Adipose tissue (tissue), 3 donors: Measurements from ENCODE around the gene UNC45A. TPM values are rescaled to one million over a fixed set of nuclear protein-coding genes. Genes with fewer than 3 reads are reported as not detected.

ENCODE experiments used
- H3K27ac ChIP-seq: one replicate; pipeline ENCODE4 v1.5.1; 2013; ENCODE audit warnings: low read depth, low read length
- WGBS, 3 donors: extraction: QIAGEN DNeasy Blood & Tissue Kit; methylation state at CpG; one replicate each; pipeline ENCODE4 v1.1.7; 2013; 5-methylcytosine and 5-hydroxymethylcytosine counted together
- polyA plus RNA-seq, 3 donors: library from polyadenylated mRNA; stranded (reverse); fragments of 200-250 nt; gene quantifications; one replicate each; pipeline ENCODE4 v1.2.3, GENCODE V29; 2013
- donor health status: healthy with polysubstance abuse.
- donor health status: Bipolar disorder and iron deficiency.
- donor health status: healthy.

Gene UNC45A
- polyA plus RNA-seq, 3 donors = 35.3 to 50.6 (median 41.7) TPM

DNA sequence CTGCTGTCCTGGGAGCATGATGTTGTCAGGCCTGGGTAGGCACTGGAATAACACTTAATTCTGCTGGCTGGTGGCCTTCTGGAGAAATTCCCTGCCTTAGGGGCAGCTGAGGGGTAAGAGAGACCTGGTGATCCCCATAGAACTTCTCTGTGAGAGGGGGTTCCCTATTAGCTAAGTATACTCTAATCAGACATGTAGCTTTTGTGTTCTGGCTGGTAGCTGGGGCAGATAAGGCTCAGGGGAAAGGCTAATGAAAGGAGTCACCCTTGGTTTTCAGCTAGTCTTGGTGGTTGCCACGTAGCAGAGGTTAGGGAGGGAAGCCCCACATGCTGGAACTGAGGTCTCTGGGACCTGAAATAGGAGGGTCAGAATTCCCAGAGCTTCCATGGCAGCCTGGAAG is 1.8 kb upstream of the UNC45A start:
- WGBS, 3 donors = 61 to 89% (median 75%) methylated on average over 1 of the region's 1 CpG
- H3K27ac ChIP-seq = no peak overlapping the region

DNA sequence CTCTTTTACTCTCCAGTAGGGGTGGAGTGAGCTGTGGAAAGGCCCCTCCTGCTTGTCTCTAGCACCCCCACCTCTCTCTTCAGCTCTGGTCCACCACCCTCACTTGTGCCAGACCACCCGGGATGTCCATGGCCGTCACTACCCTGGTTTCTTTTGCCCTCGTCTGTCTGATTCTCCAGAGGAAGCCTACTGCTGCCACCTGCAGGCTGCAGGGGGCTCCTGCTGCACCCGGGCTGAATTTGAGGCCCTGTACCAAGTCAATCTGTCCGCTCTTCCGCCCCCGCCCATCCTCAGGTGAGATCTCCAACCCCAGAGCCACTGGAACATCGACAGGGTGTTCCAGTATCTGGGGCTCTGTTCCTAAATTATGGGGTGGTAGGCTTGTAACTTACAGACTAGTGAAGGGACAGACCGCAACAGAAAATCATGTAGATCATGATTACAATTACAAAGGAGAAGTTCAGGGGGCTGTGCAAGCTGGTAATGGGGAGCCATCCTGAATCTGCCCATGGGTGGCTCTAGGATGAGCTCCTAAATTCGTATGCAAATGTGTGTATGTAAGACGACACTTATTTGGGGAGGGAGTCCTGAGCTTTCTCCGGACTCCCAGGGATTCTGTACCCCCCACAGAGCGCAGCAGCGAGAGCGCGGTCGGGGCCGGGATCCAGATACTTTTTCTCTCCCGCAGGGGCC is 683 bp upstream of the UNC45A start:
- no peak overlapping the region for H3K27ac ChIP-seq
- WGBS, 3 donors = 2% methylated on average over 19 of the region's 19 CpGs

GRCh38 chr15:90936823-90937222 is 1.7 kb downstream of the UNC45A start:
- WGBS, 3 donors = 64 to 87% (median 71%) methylated on average over 1 of the region's 1 CpG
- no peak overlapping the region for H3K27ac ChIP-seq

GRCh38 chr15:90938261-90938660 is 3.2 kb downstream of the UNC45A start:
- H3K27ac ChIP-seq = no peak overlapping the region
- WGBS, 3 donors = 88 to 93% (median 92%) methylated on average over 5 of the region's 5 CpGs

- no peak overlapping the region for H3K27ac ChIP-seq
- 84 to 94% (median 85%) methylated on average over 6 to 7 of the region's 7 CpGs for WGBS, 3 donors
Measured at GRCh38 chr15:90939756-90940155, 4.7 kb downstream of the UNC45A start.

GRCh38 chr15:90941038-90941437 is 6.0 kb downstream of the UNC45A start:
- 97 to 99% (median 99%) methylated on average over 4 of the region's 4 CpGs for WGBS, 3 donors
- H3K27ac ChIP-seq = no peak overlapping the region

DNA sequence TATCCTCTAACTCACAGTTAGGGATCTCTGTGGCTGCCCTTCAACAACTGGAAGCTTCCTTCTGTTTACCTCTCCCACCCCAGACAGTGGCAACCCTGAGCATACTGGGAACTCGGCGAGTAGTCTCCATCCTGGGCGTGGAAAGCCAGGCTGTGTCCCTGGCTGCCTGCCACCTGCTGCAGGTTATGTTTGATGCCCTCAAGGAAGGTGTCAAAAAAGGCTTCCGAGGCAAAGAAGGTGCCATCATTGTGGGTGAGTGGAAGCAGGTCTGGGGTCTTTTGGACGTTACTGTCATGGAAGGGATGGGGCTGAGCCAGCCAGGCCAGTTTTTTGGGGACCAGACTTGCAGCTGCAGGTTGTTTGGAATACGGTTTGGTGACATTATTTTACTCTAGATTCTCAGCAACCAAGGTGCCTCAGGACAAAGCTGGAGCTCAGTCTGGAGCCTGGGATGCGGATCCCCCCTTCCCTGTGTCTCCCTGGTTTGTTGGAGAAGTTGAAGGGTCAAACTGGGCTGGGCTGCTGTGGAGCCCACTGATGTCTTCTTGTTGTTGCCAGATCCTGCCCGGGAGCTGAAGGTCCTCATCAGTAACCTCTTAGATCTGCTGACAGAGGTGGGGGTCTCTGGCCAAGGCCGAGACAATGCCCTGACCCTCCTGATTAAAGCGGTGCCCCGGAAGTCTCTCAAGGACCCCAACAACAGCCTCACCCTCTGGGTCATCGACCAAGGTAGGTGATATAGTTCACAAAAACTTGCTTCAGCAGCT is 7.5 kb downstream of the UNC45A start:
- WGBS, 3 donors = 86 to 91% (median 89%) methylated on average over 12 of the region's 12 CpGs
- H3K27ac ChIP-seq = no peak overlapping the region

DNA sequence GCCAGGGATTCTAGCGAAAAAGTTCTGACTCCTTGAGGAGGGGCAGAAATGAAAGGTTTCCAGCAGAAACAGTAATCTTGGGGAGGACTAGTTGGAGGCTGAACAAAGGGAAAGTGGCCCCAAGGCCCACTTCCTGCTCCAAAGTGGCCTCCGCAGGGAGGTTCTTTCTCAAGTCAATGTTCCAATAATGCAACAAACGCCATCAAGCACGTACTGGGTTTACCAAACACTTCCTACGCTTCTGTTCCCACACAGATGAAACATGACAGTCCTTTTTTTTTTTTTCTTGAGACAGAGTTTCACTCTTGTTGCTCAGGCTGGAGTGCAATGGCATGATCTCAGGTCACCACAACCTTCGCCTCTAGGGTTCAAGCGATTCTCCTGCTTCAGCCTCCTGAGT is 10.0 kb downstream of the UNC45A start:
- no peak overlapping the region for H3K27ac ChIP-seq
- WGBS, 3 donors = 70 to 89% (median 73%) methylated on average over 7 of the region's 7 CpGs

DNA sequence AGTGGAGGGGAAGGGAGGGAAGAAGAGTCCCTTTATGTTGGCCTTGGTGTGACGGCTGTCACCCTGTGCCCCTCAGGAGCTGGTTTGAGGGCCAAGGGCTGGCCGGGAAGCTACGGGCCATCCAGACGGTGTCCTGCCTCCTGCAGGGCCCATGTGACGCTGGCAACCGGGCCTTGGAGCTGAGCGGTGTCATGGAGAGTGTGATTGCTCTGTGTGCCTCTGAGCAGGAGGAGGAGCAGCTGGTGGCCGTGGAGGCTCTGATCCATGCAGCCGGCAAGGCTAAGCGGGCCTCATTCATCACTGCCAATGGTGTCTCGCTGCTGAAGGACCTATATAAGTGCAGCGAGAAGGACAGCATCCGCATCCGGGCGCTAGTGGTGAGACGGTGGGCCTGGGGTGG is 11.5 kb downstream of the UNC45A start:
- 92 to 93% (median 93%) methylated on average over 16 of the region's 16 CpGs for WGBS, 3 donors
- H3K27ac ChIP-seq = no peak overlapping the region

- no peak overlapping the region for H3K27ac ChIP-seq
- 78 to 89% (median 84%) methylated on average over 8 of the region's 8 CpGs for WGBS, 3 donors
Measured at GRCh38 chr15:90946941-90947576, 12.0 kb downstream of the UNC45A start.

- H3K27ac ChIP-seq = no peak overlapping the region
- 88 to 93% (median 89%) methylated on average over 18 of the region's 18 CpGs for WGBS, 3 donors
Measured at GRCh38 chr15:90947577-90948357, 12.7 kb downstream of the UNC45A start.

- WGBS, 3 donors = 90 to 98% (median 98%) methylated on average over 8 of the region's 8 CpGs
- H3K27ac ChIP-seq = no peak overlapping the region
Measured at GRCh38 chr15:90948506-90948905, 13.4 kb downstream of the UNC45A start.

GRCh38 chr15:90949979-90950675 is 15.0 kb downstream of the UNC45A start:
- no peak overlapping the region for H3K27ac ChIP-seq
- WGBS, 3 donors = 92 to 97% (median 94%) methylated on average over 23 of the region's 23 CpGs

- no peak overlapping the region for H3K27ac ChIP-seq
- 93 to 98% (median 97%) methylated on average over 6 of the region's 6 CpGs for WGBS, 3 donors
Measured at GRCh38 chr15:90950676-90951075, 15.6 kb downstream of the UNC45A start.

DNA sequence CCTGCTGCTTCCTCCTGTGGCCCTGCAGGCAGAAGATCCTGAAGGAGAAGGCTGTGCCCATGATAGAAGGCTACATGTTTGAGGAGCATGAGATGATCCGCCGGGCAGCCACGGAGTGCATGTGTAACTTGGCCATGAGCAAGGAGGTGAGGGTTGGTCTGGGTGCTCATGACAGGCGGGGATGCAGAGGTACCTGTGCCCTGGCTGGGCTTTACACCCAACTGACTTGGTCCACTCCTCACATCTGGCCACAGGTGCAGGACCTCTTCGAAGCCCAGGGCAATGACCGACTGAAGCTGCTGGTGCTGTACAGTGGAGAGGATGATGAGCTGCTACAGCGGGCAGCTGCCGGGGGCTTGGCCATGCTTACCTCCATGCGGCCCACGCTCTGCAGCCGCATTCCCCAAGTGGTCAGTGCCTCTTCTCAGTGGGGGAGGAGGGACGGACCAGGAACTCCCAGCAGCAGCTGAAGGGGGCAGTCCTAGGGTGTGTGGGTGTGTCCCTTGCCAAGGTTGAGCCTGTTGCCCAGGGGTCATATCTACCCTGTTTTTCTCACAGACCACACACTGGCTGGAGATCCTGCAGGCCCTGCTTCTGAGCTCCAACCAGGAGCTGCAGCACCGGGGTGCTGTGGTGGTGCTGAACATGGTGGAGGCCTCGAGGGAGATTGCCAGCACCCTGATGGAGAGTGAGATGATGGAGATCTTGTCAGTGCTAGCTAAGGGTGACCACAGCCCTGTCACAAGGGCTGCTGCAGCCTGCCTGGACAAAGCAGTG is 18.0 kb downstream of the UNC45A start:
- WGBS, 3 donors = 88 to 94% (median 92%) methylated on average over 14 of the region's 14 CpGs
- H3K27ac ChIP-seq = no peak overlapping the region

DNA sequence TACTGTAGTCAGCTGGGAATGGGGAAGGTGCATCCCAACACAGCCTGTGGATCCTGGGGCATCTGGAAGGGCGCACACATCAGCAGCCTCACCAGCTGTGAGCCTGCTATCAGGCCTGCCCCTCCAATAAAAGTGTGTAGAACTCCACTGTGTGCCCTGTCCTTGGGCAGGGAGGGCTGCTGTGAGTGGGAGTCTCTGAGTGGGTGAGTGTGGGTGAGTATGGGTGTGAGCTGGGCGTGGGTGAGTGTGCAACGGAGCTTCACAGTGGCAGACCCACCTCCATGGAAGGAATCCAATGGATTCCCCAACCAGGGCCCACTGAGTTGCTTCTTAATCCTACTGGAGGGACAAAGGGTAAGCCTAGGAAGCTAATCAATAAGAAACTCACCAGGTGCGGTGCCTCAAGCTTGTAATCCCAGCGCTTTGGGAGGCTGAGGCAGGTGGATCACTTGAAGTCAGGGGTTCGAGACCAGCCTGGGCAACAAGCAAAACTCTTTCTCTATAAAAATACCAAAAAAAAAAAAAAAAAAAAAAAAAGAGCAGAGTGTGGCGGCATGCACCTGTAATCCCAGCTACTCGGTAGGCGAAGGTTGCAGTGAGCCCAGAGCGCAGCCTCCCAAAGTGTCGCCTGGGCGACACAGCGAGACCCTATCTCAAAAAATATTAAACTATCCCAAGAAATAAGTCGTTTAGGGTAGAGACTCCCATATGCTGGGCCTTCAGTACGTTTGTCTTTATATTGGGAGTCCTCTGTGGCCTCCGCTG is 19.0 kb downstream of the UNC45A start:
- no peak overlapping the region for H3K27ac ChIP-seq
- WGBS, 3 donors = 68 to 75% (median 71%) methylated on average over 16 of the region's 16 CpGs
